Left cardiac atrium (tissue), 4 donors: ENCODE data around the gene LIPE. TPM values are rescaled to one million over a fixed set of nuclear protein-coding genes. Genes with fewer than 3 reads are reported as not detected.

Source experiments
- ATAC-seq, 2 donors: fragments of 200-7000 bp; cut with Tn5 transposase; one replicate each; pipeline ENCODE4 v1.9.1; 2020; ENCODE audit warnings: mild to moderate bottlenecking in 2 of 2, moderate library complexity in 2 of 2
- DNase-seq: peaks from one replicate; pipeline ENCODE4 v3.0.0-alpha.2; 2020
- intact Hi-C, 2 donors: fragments of 100-400 bp; cut with DNase I; formaldehyde crosslinking; loops; one replicate each; pipeline versions ENCODE4 v1.14.1 to v1.15.1; 2022 to 2023
- total RNA-seq, 2 donors: library from RNA; stranded (reverse); fragmentation: NEBNext Ultra II Directional; extraction: Animal tissue kit (Norgen Biotek cat#: 25700); gene quantifications; one replicate each; pipeline ENCODE4 v1.2.1, GENCODE V29; 2021
- donor health status: DM: no; HTN: yes; CAD: no.
- donor health status: DM: no; HTN: yes; CAD: no; lungs with severe emphysema.
- donor health status: DM: yes; HTN: yes; CAD: no.
- donor health status: Dilated cardiomyopathy.

Gene LIPE
- total RNA-seq, 2 donors from 2014 or later, result 174 to 202 TPM

- peak; percentile 7 to 22 for ATAC-seq
- intact Hi-C loops, result no loop called here
- no peak for DNase-seq
Measured at GRCh38 chr19:42422092-42422900, 4.9 kb downstream of the LIPE start.

DNA sequence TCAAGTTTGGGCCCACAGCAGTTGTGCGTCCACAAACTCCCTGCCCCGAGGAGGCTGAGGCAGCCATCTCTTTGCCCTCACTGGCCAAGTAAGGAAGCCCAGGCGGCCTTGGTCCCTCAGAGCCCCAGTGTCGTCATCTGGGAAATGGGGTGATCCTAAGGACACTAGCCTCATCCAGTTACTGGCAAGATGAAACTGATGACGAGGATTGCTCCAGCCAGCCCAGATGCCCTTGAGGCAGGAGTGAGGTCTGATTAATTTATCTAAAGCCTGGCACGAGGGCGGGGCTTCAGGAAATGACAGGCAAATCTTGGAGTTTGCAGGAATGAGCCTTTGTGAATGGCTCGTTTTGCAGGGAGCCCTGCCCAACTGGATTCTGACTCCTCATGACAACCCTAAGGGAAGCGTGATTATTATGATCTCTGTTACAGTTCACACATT lies 5.6 kb downstream of the LIPE start:
- DNase-seq (no peak), ATAC-seq (peak in 1 of 2 donors; percentile 6)

DNA sequence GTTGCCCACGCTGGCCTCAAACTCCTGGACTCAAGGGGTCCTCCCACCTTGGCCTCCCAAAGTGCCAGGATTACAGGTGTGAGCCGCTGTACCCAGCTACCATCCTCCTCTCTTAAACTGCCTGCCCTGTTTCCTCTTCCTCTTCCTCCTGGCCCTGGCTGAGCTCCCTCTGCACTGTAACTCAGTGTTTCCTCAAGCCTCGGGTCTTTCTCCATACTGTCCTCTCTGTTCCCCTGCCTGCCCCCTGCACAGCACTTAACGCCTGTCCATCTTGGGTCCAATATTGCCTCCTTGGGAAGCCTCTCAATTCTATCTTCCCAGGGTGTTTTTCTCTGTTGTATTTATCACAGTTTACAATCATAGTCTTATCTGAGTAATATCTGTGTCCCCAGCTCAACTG lies 6.1 kb downstream of the LIPE start:
- DNase-seq, result no peak
- intact Hi-C loops, result no loop called here
- ATAC-seq, result no peak

More for the DNA sequence above, 5.6 kb downstream of the LIPE start:
- intact Hi-C loops, result no loop called here

- ATAC-seq, result no peak
Measured at GRCh38 chr19:42420055-42420544, 7.1 kb downstream of the LIPE start.

DNA sequence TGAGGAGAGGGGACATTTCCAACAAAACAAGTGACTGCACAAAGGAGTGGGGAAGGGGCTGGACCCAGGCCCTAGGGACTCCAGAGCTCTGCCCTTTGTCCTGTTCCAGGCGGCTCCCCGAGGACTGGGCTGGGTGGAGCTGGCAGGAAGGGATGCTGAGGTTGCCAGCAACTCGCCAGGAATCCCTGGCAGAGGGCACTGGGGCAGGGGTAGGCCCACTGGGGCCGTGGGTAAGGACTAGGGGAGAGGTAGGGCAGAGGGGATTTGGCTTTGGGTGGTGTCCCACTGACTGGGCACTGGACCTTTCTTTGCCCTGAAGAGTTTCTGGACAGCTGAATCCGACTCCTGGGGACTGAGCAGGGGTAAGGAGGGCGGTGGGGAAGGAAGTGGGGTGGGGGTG lies 7.9 kb downstream of the LIPE start:
- DNase-seq (no peak), ATAC-seq (peak in 1 of 2 donors; percentile 24)
- intact Hi-C loops, result no loop called here

More at GRCh38 chr19:42420055-42420544, 7.1 kb downstream of the LIPE start:
- intact Hi-C loops, result no loop called here
- no peak for DNase-seq

GRCh38 chr19:42412661-42413076 lies 14.5 kb downstream of the LIPE start:
- intact Hi-C loops, result no loop called here
- DNase-seq, result no peak
- ATAC-seq, result peak in 1 of 2 donors; percentile 77

DNA sequence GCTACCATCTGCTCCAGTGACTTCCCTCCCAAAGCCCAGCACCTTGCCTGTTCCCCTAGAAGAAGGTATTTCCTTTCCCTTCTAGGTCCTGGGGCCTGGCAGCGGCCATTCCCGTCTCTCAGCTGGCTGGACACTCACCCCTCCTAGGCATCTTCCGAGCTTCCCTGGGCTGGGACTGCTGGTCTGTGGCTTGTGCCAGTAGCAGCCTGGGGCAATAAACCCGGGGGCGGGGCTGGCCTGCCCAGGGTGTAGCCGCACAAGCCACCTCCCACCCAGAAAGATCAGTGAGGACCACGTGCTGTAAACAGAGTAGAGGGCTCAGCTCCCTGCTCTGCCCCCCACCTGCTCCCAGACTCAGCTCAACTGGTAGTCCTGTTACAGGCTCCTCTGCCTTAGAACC lies 15.0 kb downstream of the LIPE start:
- ATAC-seq, result peak in 1 of 2 donors; percentile 73
- intact Hi-C loops, result no loop called here
- DNase-seq, result no peak

DNA sequence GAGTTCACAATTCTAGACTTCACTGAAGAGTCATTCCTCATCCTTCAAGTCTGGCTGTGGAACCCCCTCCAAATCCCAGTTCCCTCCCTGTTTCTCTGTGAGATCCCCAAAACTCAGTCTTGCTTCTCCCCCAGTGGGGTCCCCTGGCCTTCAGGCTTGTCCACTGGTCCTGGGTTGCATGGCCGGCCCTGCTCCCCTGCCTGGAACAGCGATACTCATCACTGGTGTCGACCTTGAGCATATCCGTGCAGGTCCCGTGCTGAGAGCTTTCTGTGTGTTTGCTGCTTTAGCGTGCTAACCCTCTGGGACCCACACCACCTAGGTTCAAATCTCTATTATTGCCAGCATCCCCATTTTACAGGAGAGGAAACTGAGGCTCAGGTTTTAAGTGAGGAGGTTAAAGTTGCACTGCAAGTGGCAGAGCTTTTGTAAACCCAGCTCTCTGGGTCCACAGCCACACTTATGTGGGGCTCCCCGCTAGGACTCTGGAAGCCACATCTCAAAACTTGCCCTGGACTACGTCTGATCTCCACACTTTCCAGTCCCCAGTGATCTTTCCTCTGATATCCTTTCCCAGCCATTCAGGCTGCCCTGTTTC lies 15.5 kb downstream of the LIPE start:
- intact Hi-C loops, result no loop called here
- no peak for DNase-seq
- ATAC-seq, result no peak

GRCh38 chr19:42410371-42410770 lies 16.8 kb downstream of the LIPE start:
- DNase-seq (no peak), ATAC-seq (no peak)
- intact Hi-C loops, result no loop called here

DNA sequence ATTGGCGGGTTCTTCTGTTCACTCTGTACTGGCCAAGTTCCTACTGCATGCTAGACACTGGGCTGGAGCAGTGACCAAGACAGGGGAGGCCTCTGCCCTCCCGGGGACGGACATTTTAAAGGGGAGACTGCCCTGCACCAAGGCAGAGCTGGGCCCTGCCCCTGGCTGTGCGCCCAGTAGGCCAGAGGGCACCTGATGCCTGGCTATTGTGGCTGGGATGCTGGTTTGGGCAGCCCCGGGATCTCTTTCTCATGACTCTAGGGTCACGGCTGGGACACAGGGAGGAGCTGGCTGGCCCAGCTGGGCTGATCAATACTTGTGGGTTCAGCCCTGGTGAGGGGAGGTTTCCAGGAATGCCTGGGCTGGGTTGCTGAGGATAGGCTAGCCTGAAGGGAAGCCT lies 17.7 kb downstream of the LIPE start:
- peak; percentile 31 to 45 for ATAC-seq
- peak; percentile 52 for DNase-seq
- intact Hi-C loops, result no loop called here

- no peak for ATAC-seq
- intact Hi-C loops, result no loop called here
- no peak for DNase-seq
Measured at GRCh38 chr19:42407816-42408175, 19.4 kb downstream of the LIPE start.

- no peak for ATAC-seq
- intact Hi-C loops, result no loop called here
- no peak for DNase-seq
Measured at GRCh38 chr19:42407085-42407815, 19.9 kb downstream of the LIPE start.

DNA sequence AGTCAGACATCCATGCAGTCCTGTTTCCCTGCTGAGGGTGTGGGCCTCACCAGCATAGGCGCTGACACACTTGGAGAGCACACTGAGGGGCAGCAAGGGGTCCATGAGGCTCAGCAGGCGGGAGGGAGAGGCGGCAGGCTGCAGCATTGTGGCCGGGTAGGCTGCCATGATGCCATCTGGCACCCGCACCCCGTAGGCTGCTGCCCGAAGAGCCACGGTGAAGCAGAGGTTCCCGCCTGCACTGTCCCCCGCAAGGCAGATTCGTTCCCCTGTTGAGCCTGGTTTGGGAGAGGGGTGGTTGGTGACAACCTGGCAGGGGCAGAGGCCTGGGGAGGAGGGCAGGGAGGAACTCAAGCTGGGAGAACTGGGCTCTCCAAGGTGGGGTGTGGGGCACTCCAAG lies 21.1 kb downstream of the LIPE start:
- ATAC-seq, result no peak
- intact Hi-C loops, result no loop called here
- DNase-seq, result no peak

DNA sequence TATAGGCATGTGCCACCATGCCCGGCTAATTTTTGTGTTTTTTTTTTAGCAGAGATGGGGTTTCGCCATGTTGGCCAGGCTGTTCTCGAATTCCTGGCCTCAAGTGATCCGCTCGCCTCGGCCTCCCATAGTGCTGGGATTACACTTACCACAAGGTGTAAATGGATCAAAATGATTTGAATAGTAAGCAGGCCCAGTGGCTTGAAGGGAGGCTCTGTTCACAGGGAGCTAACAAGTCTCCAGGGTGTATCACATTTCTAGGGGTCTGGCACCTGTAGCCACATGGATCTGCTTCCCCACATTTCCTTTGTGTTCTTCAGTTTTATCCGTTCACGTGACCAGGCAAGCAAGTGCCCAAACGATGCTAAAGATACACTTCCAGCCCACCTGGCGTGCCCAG lies 23.6 kb downstream of the LIPE start:
- no peak for DNase-seq
- intact Hi-C loops, result no loop called here
- no peak for ATAC-seq

- ATAC-seq (peak in 1 of 2 donors; percentile 0), DNase-seq (no peak)
- intact Hi-C loops, result no loop called here
Measured at GRCh38 chr19:42402376-42403116, 24.6 kb downstream of the LIPE start.

DNA sequence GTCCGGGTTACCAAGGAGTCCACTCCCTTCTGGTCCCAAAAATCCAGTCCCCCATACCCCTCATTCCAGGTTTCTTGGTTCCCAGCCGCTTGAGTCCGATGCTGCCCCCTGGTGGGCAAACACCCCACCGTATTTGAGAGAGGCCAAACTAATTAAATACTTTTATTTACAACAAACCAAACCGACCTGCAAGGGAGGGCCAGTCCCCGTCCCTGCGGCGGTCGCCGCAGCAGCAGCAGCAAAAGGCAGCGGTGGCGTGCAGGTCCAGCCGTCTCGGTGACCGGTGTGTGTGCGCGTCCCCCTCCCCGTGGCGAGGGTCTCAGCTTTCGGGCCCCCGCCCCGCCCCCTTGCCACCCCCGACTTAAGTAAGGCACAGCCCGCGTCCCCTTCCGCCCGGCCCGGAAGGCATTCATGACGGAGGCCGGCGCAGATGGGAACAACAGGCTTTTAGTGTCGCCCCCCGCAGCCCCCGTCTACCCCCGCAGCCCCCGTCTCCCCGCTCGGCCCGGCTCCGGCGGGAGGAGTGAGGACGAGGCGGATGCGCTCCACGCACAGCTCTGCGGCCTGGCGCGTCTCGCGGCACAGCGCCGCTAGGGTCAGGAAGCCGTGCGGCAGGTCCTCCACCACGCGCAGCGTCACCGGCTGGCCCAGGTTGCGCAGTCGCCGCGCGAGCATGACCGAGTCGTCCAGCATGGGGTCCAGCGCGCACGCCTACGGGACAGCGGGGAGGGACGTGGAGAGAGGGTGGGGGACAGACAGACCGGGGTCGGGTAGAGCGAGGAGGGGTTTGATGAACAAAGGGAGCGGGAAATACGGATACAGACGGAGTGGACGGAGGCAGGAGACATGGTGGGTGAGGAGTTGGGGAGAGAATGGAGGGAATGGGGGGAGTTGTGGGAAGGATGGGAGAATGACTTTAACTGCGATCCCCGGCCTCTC lies 25.6 kb downstream of the LIPE start:
- DNase-seq (peak; percentile 86), ATAC-seq (peak; percentile 58 to 66)
- intact Hi-C loops, result no loop called here

DNA sequence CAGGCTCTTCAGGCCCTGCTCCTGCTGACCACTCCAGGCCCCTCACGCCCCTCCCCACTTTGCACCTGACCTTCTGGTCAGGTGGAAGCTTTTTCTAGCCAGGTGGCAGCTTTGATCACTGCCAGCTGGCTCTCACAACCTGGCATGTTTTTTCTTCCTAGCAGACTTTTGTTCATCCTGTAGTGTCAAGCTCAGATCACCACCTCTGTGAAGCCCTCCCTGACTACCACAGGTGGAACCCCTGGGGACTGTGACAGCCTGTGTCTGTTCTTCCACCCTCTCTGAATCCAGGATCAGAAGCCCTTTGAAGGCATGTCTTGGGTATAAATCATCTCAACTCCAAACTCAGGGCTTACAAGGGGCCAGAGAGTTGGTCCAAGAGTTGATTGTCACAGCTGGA lies 26.8 kb downstream of the LIPE start:
- ATAC-seq, result no peak
- intact Hi-C loops, result no loop called here
- DNase-seq, result no peak
